HG03025 (cell line): ENCODE measurements around the gene PLPP4.

Source experiments
- ATAC-seq: cut with Tn5 transposase; IDR thresholded peaks from one replicate; pipeline ENCODE4 v1.9.1; 2021; ENCODE audit warnings: mild to moderate bottlenecking, moderate library complexity; ENCODE audit not compliant: unreplicated experiment, low FRiP score

The PLPP4 gene

GRCh38 chr10:120456626-120457430 lies at the start of gene PLPP4:
TSS of gene PLPP4 (plus strand) at chr10:120457227. CDS start at chr10:120457306, 79 bp downstream.
- ATAC-seq = no peak

- no peak for ATAC-seq
Measured at GRCh38 chr10:120409816-120410215, 47.2 kb upstream of the PLPP4 start.

DNA sequence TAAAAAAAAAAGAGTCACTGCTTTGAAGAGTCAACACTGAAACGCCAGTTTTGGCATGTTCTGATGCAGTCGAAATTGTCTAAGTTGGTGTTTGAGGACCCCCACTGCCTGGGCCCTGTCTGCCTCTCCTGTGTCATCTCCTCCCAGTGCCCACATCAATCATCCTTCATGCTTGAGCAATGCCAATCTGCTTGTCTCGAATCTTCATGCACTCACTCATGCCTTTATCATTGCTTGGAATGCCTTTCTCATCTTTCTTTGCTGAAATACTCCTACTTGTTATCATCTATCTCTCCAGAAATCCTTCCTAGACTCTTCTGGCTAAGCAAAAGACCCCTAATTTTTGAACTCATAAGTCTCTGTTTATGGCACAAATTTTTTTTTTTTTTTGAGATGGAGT lies 42.1 kb upstream of the PLPP4 start:
- no peak for ATAC-seq

- no peak for ATAC-seq
Measured at GRCh38 chr10:120415709-120416330, 41.2 kb upstream of the PLPP4 start.

DNA sequence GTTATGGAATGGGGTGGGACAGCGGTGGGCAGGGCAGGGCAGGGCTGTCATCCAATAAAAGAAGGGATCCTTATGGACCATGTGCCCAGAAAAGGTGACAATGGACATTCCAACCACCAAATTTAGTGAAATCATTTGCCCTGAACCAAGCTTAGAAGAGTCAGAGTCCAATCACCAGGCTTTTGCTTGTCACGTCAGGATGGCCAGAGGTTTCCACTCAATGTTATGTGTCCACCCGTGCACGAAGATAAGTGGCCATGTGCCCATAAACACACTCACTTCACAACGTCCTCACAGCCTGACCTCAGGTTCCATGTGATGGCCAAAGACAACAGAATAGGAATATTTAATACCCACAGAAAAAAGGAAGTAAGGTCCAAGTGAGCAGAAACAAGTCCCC lies 36.6 kb upstream of the PLPP4 start:
- ATAC-seq = no peak

DNA sequence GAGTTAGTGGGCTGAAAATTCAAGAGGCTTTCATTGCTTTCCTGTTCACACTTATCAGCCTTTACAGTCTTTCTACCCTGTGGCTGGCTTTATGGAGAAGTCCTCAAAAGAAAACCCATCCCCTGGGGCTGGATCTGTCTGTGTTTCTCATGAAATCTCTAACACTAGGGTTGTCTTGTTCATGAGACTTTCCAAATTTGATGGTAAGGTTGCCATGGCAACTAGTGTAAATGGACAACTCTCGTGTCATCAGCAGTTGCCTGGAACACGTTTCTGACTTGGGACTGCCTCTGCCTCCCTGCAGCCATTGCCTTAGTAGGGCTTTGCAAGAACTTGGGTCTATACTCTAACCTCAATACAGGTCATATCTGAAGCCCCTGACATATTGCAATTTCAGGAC lies 35.8 kb upstream of the PLPP4 start:
- ATAC-seq = no peak

GRCh38 chr10:120422457-120422856 lies 34.6 kb upstream of the PLPP4 start:
- ATAC-seq = no peak

- ATAC-seq = no peak
Measured at GRCh38 chr10:120423431-120424197, 33.4 kb upstream of the PLPP4 start.

- ATAC-seq = no peak
Measured at GRCh38 chr10:120424198-120424464, 32.9 kb upstream of the PLPP4 start.

DNA sequence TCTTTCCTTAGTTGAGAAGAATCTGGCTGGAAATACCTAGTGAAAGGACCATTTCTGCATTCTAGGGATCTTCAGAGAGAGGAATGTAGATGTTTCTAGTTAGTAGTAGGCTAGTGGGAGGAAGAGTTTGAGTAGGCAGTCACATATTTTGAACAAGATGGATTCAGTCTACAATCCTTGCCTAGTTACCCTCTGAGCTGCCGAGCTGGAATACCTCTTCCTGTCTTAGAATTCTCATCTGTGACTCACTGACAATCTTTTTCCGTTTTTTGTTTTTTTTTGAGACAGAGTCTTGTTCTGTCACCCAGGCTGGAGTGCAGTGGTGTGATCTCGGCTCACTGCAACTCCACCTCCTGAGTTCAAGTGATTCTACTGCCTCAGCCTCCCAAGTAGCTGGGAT lies 30.7 kb upstream of the PLPP4 start:
- ATAC-seq = no peak

DNA sequence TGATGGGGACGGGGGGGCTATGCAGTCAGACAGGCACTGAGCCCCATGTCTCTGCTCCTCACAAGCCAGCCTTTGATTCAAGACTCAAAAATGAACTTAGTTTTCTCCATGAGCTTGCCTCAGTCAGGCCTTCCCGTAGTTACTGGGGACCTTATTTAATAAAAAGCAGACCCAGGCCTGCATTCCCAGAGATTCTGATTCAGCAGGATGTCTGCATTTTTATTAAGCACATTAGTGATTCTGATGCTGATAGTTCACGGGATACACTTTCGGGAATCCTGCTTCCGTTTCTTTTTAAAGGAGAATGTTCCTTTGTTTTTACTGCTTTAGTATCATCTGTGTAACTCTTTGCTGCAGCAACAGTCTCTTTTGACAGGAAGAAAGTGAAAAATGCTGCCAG lies 28.3 kb upstream of the PLPP4 start:
- no peak for ATAC-seq

DNA sequence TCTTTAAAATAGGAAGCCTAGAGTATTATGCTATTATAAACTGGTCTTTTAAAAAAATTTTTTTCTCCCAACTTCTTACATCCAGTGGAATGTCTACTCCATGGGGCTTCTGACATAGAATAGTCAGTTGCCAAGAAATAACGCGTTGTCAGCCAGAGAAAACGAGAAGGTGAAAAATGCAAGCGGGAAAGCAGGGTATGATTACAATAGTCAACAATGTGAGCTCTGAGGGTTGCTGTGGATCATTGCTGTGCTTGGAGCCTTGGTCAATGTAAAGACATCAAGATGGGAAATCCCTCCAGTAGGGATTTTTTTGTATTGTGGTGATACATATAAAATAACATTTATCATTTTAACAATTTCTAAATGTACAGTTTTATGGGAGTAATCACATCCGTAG lies 27.6 kb upstream of the PLPP4 start:
- no peak for ATAC-seq

DNA sequence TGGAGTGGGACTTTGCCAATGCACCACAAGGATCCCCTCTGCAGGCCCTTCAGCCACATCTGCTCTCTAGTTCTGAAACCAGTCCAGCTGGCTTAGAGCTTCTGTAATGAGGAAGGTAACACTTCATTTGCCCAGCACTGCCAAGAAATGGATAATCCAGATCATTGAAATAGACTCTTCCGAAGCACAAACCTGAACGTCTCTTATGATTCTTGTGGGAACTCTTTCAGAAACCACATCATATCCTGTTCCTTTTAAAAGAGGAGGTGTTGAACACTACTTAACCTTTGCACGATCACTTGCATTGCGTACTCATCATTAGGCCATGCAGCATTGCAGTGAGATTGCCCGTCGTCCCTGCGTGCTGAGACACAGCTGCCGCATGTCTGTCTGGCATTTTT lies 25.8 kb upstream of the PLPP4 start:
- no peak for ATAC-seq

DNA sequence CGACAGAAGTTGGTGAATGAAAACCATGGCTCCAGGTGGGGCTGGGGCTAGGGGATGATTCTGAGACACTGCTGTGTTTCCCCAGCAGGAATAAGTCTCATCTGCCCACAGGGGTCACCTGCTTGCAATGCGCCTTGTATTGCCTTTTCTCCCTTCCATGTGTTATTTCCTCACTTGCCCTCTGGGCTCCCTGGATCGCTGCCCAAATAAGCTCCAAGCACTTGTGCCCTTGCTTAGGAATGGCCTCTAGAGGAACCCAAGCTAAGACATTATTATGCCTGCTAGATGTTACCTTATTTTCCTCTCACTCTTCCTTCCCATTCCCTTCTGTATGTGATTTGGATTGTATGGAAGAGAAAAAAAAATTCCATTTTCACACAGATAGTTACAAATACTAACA lies 24.8 kb upstream of the PLPP4 start:
- ATAC-seq = no peak

- no peak for ATAC-seq
Measured at GRCh38 chr10:120433141-120433540, 23.9 kb upstream of the PLPP4 start.

DNA sequence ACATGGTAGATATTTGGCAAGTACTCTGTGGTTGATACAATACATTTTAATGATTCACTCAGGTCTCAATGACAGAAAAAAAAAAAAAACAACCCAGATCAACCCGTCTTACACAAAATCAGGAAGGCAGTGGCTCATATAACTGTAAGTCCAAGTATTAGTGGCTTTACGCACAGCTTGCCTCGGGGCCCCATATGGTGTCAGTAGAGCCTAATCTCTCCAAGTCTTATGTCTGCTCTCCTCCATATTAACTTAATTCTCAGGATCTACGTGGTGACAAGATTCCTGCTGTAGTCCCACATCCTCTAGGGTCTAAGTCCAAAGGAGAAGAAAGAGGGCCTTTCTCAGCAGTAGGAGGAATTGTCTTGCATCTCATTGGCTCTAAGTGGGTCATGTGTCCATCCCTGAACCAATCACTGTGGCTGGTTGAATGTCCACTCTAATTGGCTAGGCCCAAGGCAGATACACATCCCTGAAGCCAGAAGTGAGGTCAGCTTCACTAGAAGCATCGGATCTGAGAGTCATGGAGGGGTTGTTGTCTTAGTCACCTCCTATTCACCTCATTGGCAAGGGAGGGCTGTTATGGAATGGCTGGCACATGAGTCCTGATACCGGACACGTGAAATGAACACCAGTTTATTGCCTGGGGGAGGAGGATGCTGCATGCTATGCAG lies 20.5 kb upstream of the PLPP4 start:
- no peak for ATAC-seq

- ATAC-seq = no peak
Measured at GRCh38 chr10:120437541-120437940, 19.5 kb upstream of the PLPP4 start.

- no peak for ATAC-seq
Measured at GRCh38 chr10:120451968-120452367, 5.1 kb upstream of the PLPP4 start.

- no peak for ATAC-seq
Measured at GRCh38 chr10:120453319-120453718, 3.7 kb upstream of the PLPP4 start.

DNA sequence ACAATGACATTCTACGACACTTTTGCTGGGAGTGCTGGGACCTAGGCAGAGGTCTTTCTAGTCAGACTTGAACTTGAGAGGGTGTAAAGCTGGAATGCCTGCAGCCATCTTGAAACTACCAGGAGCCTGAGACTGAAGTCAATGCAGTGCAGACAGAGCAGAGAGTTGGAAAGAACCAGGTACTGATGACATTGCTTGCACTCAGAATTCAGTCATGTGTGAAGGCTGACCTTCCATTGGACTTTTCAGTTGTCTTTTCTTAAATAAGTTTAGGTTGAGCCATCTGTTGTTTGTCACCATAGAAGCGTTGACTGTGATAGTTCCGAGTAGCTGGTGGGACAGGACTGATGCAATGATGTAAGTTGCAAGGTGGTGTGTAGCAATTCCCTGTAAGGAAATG lies 3.1 kb upstream of the PLPP4 start:
- no peak for ATAC-seq

DNA sequence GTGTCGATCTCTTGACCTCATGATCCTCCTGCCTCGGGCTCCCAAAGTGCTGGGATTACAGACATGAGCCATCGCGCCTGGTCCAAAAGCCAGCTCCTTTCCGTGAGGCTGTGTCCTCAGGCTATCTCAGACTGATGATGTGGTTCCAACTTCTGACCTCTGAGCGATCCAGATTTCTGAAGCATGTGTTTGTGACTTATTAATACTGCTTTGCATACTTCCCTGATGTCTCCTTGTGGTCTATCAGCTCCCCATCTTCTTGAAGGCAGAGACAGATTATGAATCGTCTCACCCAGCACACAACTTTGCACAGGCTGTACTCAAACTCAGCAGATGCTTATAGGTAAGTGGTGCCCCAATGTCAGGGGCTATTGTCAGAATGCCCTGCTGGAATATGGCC lies 2.0 kb upstream of the PLPP4 start:
- ATAC-seq = no peak
